Fibroblast of skin of right quadriceps (primary cell): ENCODE data around the gene PPP1R3C.

Source experiments
- DNase-seq: peaks from one replicate; pipeline ENCODE4 v3.0.0-alpha.2; 2013

Gene PPP1R3C

GRCh38 chr10:91628383-91628782, 4.5 kb downstream of the PPP1R3C start:
- DNase-seq = no peak

GRCh38 chr10:91627344-91628102, 5.3 kb downstream of the PPP1R3C start:
- DNase-seq = no peak

GRCh38 chr10:91626936-91627335, 5.9 kb downstream of the PPP1R3C start:
- no peak for DNase-seq

- DNase-seq = no peak
Measured at GRCh38 chr10:91624633-91625032, 8.2 kb downstream of the PPP1R3C start.

- DNase-seq = no peak
Measured at GRCh38 chr10:91622601-91623000, 10.3 kb downstream of the PPP1R3C start.

GRCh38 chr10:91621483-91622113, 11.3 kb downstream of the PPP1R3C start:
- no peak for DNase-seq

GRCh38 chr10:91617072-91617609, 15.7 kb downstream of the PPP1R3C start:
- peak; percentile 93 for DNase-seq

- peak; percentile 51 for DNase-seq
Measured at GRCh38 chr10:91616137-91616536, 16.7 kb downstream of the PPP1R3C start.

- DNase-seq = peak; percentile 97
Measured at GRCh38 chr10:91614225-91614624, 18.6 kb downstream of the PPP1R3C start.

GRCh38 chr10:91613411-91614187, 19.3 kb downstream of the PPP1R3C start:
- DNase-seq = peak; percentile 98

GRCh38 chr10:91610919-91611318, 22.0 kb downstream of the PPP1R3C start:
- DNase-seq = no peak

- DNase-seq = peak; percentile 73
Measured at GRCh38 chr10:91610444-91610843, 22.4 kb downstream of the PPP1R3C start.

- DNase-seq = peak; percentile 35
Measured at GRCh38 chr10:91607646-91608403, 25.0 kb downstream of the PPP1R3C start.

GRCh38 chr10:91605968-91606367, 26.9 kb downstream of the PPP1R3C start:
- no peak for DNase-seq

- DNase-seq = peak; percentile 81
Measured at GRCh38 chr10:91604553-91605534, 28.0 kb downstream of the PPP1R3C start.

- DNase-seq = peak; percentile 90
Measured at GRCh38 chr10:91603931-91604331, 28.9 kb downstream of the PPP1R3C start.

- no peak for DNase-seq
Measured at GRCh38 chr10:91602868-91603568, 29.9 kb downstream of the PPP1R3C start.

- DNase-seq = no peak
Measured at GRCh38 chr10:91602449-91602848, 30.4 kb downstream of the PPP1R3C start.

GRCh38 chr10:91601212-91601611, 31.7 kb downstream of the PPP1R3C start:
- DNase-seq = no peak

GRCh38 chr10:91598211-91598977, 34.5 kb downstream of the PPP1R3C start:
- peak; percentile 87 for DNase-seq
